Ishikawa (cell line): ENCODE results near the gene DOK6.

Source experiments
- CEBPB ChIP-seq: IDR thresholded peaks from 2 replicates; pipeline ENCODE4 v1.6.1; 2012
- CREB1 ChIP-seq: IDR thresholded peaks from 2 replicates; pipeline ENCODE4 v1.6.1; 2012; ENCODE audit warnings: low read depth
- EP300 ChIP-seq: IDR thresholded peaks from 2 replicates; pipeline ENCODE4 v1.6.1; 2012; ENCODE audit warnings: borderline replicate concordance
- FOXM1 ChIP-seq: IDR thresholded peaks from 2 replicates; pipeline ENCODE4 v1.6.1; 2012; ENCODE audit warnings: low read depth, borderline replicate concordance
- MAX ChIP-seq: IDR thresholded peaks from 2 replicates; pipeline ENCODE4 v1.6.1; 2012
- RAD21 ChIP-seq: IDR thresholded peaks from 2 replicates; pipeline ENCODE4 v1.6.1; 2012; ENCODE audit warnings: low read depth
- REST ChIP-seq: IDR thresholded peaks from 2 replicates; pipeline ENCODE4 v1.6.1; 2012; ENCODE audit warnings: low read depth, mild to moderate bottlenecking
- TAF1 ChIP-seq: IDR thresholded peaks from 2 replicates; pipeline ENCODE4 v1.6.1; 2012; ENCODE audit warnings: low read depth, mild to moderate bottlenecking
- TCF12 ChIP-seq: IDR thresholded peaks from 2 replicates; pipeline ENCODE4 v1.6.1; 2012; ENCODE audit warnings: low read depth
- TEAD4 ChIP-seq: IDR thresholded peaks from 2 replicates; pipeline ENCODE4 v1.6.1; 2012
- USF1 ChIP-seq: IDR thresholded peaks from 2 replicates; pipeline ENCODE4 v1.6.1; 2012
- YY1 ChIP-seq: IDR thresholded peaks from 2 replicates; pipeline ENCODE4 v1.6.1; 2012; ENCODE audit warnings: low read depth
- ZBTB7A ChIP-seq: IDR thresholded peaks from 2 replicates; pipeline ENCODE4 v1.6.1; 2012; ENCODE audit warnings: low read depth

GRCh38 chr18:69580107-69580506, 179.4 kb downstream of the DOK6 start:
- TF ChIP-seq YY1 (no peak), RAD21 (no peak), MAX (no peak), TAF1 (no peak), REST (no peak), EP300 (no peak), TCF12 (no peak), ZBTB7A (no peak), FOXM1 (no peak), CEBPB (no peak), USF1 (no peak), TEAD4 (no peak), CREB1 (no peak)
